Loucy (cell line): Measurements from ENCODE around the gene CD96.

Experiments used
- H2AFZ ChIP-seq: fragments of 200-600 bp; sonication (generic); 2 replicates; pipeline ENCODE4 v1.6.0; 2016; ENCODE audit warnings: antibody characterized with exemption, mild to moderate bottlenecking, low read length, moderate library complexity
- H3F3A ChIP-seq: fragments of 200-600 bp; 2 replicates; pipeline ENCODE4 v1.6.0; 2016; ENCODE audit warnings: antibody characterized with exemption, low read depth, mild to moderate bottlenecking
- H3K27me3 ChIP-seq: fragments of 200-600 bp; sonication (generic); 2 replicates; pipeline ENCODE4 v1.6.1; 2014; ENCODE audit warnings: low read length, mild to moderate bottlenecking; ENCODE audit not compliant: insufficient read depth, poor library complexity, severe bottlenecking
- H3K36me3 ChIP-seq: fragments of 200-600 bp; sonication (generic); 2 replicates; pipeline ENCODE4 v1.6.1; 2016; ENCODE audit warnings: low read length; ENCODE audit not compliant: insufficient read depth
- H3K4me1 ChIP-seq: fragments of 200-600 bp; sonication (generic); 2 replicates; pipeline ENCODE4 v1.5.1; 2014; ENCODE audit warnings: low read length, mild to moderate bottlenecking; ENCODE audit not compliant: insufficient read depth, poor library complexity, severe bottlenecking
- H3K4me2 ChIP-seq: fragments of 200-600 bp; sonication (generic); 2 replicates; pipeline ENCODE4 v1.6.0; 2014; ENCODE audit warnings: antibody characterized with exemption, low read length, low read depth, mild to moderate bottlenecking; ENCODE audit not compliant: poor library complexity, severe bottlenecking
- H3K4me3 ChIP-seq: fragments of 200-600 bp; sonication (generic); 2 replicates; pipeline ENCODE4 v1.5.1; 2014; ENCODE audit warnings: low read length, mild to moderate bottlenecking, mixed read lengths; ENCODE audit not compliant: poor library complexity, severe bottlenecking
- H3K79me2 ChIP-seq: fragments of 200-600 bp; sonication (generic); 2 replicates; pipeline ENCODE4 v1.6.1; 2014; ENCODE audit warnings: low read length; ENCODE audit not compliant: insufficient read depth
- H3K9ac ChIP-seq: fragments of 200-600 bp; sonication (generic); 2 replicates; pipeline ENCODE4 v1.6.0; 2014; ENCODE audit warnings: mild to moderate bottlenecking, low read depth, low read length, moderate library complexity; ENCODE audit not compliant: poor library complexity, severe bottlenecking
- H3K9me2 ChIP-seq: fragments of 200-600 bp; sonication (generic); replicated peaks from 2 replicates; pipeline ENCODE4 v1.6.1; 2016; ENCODE audit warnings: low read depth, low read length, mixed read lengths
- H3K9me3 ChIP-seq: fragments of 200-600 bp; sonication (generic); 2 replicates; pipeline ENCODE4 v1.6.1; 2014; ENCODE audit warnings: mild to moderate bottlenecking, antibody characterized with exemption, low read length, low read depth; ENCODE audit not compliant: insufficient read depth
- H4K20me1 ChIP-seq: fragments of 200-600 bp; sonication (generic); 2 replicates; pipeline ENCODE4 v1.6.0; 2014; ENCODE audit warnings: antibody characterized with exemption, low read length, mild to moderate bottlenecking; ENCODE audit not compliant: insufficient read depth, poor library complexity, severe bottlenecking
- CTCF ChIP-seq: fragments of 200-600 bp; sonication (generic); conservative IDR thresholded peaks from 2 replicates; pipeline ENCODE4 v1.5.1; 2014; ENCODE audit warnings: mild to moderate bottlenecking, antibody characterized with exemption, low read length
- EZH2phosphoT487 ChIP-seq: fragments of 200-600 bp; IDR thresholded peaks from 2 replicates; pipeline ENCODE4 v1.6.1; 2018; ENCODE audit warnings: antibody characterized with exemption, mild to moderate bottlenecking, moderate library complexity, borderline replicate concordance

Gene CD96

DNA sequence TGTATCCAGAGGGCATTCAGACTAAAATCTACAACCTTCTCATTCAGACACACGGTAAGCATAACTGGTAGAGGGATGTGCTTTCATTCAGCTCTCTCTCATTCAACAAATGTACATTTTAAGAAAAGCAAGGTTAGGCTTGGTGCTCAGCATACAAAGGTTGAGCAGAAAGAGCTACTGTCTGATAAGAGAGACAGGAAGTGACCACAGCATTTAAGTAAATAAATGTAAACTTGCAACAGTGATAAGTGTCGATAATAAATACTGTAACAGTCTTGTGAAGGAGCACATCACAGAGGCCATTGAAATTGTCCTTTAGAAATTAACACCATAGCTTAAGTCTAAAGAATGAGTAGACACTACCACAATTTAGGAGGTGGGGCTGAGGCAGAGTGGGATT lies 3.4 kb downstream of the CD96 start:
- Histone ChIP-seq H3F3A (peaks cover 6% of the 10 kb centered on the region; the same call in 1 of the 2 replicates), H3K9me3 (no peaks in the 10 kb centered on the region), H3K9ac (peak overlapping the region; percentile 82), H3K4me3 (peak overlapping the region; percentile 77), H2AFZ (no peak overlapping the region), H3K79me2 (peaks cover 73% of the 10 kb centered on the region), H3K27me3 (no peaks in the 10 kb centered on the region), H3K4me2 (peak overlapping the region; percentile 92), H3K4me1 (peaks cover 87% of the 10 kb centered on the region), H3K36me3 (no peaks in the 10 kb centered on the region), H4K20me1 (no peaks in the 10 kb centered on the region), H3K9me2 (no peaks in the 10 kb centered on the region)
- no peak for TF ChIP-seq EZH2phosphoT487
- no peak for TF ChIP-seq CTCF

- H3K4me2 ChIP-seq = peak overlapping the region; percentile 92
- H3K79me2 ChIP-seq = peaks cover 89% of the 10 kb centered on the region
- H3K27me3 ChIP-seq = no peaks in the 10 kb centered on the region
- H3K9me3 ChIP-seq = no peaks in the 10 kb centered on the region
- H3K4me1 ChIP-seq = peaks cover 77% of the 10 kb centered on the region
- peaks cover 6% of the 10 kb centered on the region; the same call in 1 of the 2 replicates for H3F3A ChIP-seq
- no peaks in the 10 kb centered on the region for H3K9me2 ChIP-seq
- no peaks in the 10 kb centered on the region for H3K36me3 ChIP-seq
- H4K20me1 ChIP-seq = no peaks in the 10 kb centered on the region
- H3K9ac ChIP-seq = peak overlapping the region; percentile 82
- TF ChIP-seq EZH2phosphoT487 (no peak), CTCF (no peak)
- peak overlapping the region; percentile 4; the same call in 1 of the 2 replicates for H2AFZ ChIP-seq
- peak overlapping the region; percentile 77 for H3K4me3 ChIP-seq
Measured at GRCh38 chr3:111547631-111548030, 5.6 kb downstream of the CD96 start.

DNA sequence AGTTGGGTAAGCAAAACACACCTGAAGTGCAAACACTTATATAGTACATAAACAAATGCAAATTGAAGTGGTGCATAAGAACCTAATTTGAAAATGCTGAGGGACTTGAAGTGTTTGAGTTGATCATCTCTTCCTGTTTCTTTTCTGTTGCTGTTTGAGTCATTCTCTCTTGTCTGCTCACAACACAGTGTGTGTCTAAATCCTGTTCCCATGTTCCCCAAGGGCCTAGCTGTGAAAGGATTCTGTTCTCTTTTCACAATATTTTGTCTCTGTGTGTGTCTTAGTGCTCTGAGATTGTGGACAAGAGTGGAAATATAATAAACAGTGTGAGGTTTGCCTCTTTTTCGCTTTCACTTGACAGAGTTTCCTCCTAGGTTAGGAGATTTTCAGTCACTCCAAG lies 6.1 kb downstream of the CD96 start:
- Histone ChIP-seq H3F3A (peaks cover 6% of the 10 kb centered on the region; the same call in 1 of the 2 replicates), H2AFZ (peak overlapping the region; percentile 4; the same call in 1 of the 2 replicates), H3K36me3 (no peaks in the 10 kb centered on the region), H3K4me2 (peak overlapping the region; percentile 92), H3K9me2 (no peaks in the 10 kb centered on the region), H3K9me3 (no peaks in the 10 kb centered on the region), H3K4me1 (peaks cover 77% of the 10 kb centered on the region), H3K4me3 (peak overlapping the region; percentile 77), H3K9ac (peak overlapping the region; percentile 82), H3K27me3 (no peaks in the 10 kb centered on the region), H3K79me2 (peaks cover 85% of the 10 kb centered on the region), H4K20me1 (no peaks in the 10 kb centered on the region)
- no peak for TF ChIP-seq CTCF
